ENCODE results near the gene SLC35F3. TPM values are rescaled to one million over a fixed set of nuclear protein-coding genes. Genes with fewer than 3 reads are reported as not detected.
A peak's percentile ranks its signal among the peaks of the same experiment; 100 is the strongest.
"Not testable (repeated sequence)": the region's sequence is repeated elsewhere in the genome, so short reads cannot be mapped to it uniquely, and the experiment has no call there.

The SLC35F3 gene
- total RNA-seq, 4 donors from 2014 or later = 1.7 TPM; not detected in 3

- H3K27ac ChIP-seq = no peak overlapping the region
- no peak for DNase-seq
- no peaks in the 10 kb centered on the region for H3K36me3 ChIP-seq
- no peaks in the 10 kb centered on the region for H3K27me3 ChIP-seq
- no peak overlapping the region for H3K4me3 ChIP-seq
- H3K4me1 ChIP-seq = no peaks in the 10 kb centered on the region
- no peaks in the 10 kb centered on the region for H3K9me3 ChIP-seq
- TF ChIP-seq POLR2A (IDR thresholded peaks at IDR 0.05) = no peak
- TF ChIP-seq CTCF (IDR thresholded peaks at IDR 0.05) = no peak
Measured at GRCh38 chr1:234208351-234208750, 303.9 kb downstream of the SLC35F3 start.

DNA sequence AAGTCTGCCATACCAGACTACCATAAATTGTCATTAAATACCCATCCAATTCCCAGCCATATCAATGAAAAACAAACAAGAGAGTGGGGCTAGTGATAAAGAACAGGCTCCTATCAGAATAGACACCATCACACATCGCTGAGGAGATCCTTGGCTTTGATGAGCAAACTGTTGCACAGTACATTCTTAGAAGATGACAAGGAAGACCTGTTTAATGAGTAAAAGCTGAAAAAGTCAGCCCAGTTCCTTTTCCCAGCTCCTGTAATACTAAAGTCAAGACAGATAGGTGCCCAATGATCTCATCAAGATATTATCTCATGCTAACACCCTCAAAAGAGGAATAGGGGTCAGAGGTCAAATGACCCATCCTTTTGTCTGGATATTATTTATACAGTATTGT is 304.3 kb downstream of the SLC35F3 start:
- Histone ChIP-seq H3K27ac (no peak overlapping the region), H3K4me1 (no peaks in the 10 kb centered on the region), H3K27me3 (no peaks in the 10 kb centered on the region), H3K4me3 (no peak overlapping the region), H3K9me3 (no peaks in the 10 kb centered on the region), H3K36me3 (no peaks in the 10 kb centered on the region)
- no peak for DNase-seq
- TF ChIP-seq CTCF (IDR thresholded peaks at IDR 0.05) = no peak
- no peak for TF ChIP-seq POLR2A (IDR thresholded peaks at IDR 0.05)

GRCh38 chr1:234210429-234210828 is 306.0 kb downstream of the SLC35F3 start:
- H3K27ac ChIP-seq, H3K4me3 ChIP-seq, H3K9me3 ChIP-seq, DNase-seq, H3K36me3 ChIP-seq: not testable (repeated sequence)
- Histone ChIP-seq H3K27me3 (peaks cover 0 to 15% of the 10 kb centered on the region in 2 donors), H3K4me1 (peaks cover 0 to 12% (median 3%) of the 10 kb centered on the region in 4 donors)

DNA sequence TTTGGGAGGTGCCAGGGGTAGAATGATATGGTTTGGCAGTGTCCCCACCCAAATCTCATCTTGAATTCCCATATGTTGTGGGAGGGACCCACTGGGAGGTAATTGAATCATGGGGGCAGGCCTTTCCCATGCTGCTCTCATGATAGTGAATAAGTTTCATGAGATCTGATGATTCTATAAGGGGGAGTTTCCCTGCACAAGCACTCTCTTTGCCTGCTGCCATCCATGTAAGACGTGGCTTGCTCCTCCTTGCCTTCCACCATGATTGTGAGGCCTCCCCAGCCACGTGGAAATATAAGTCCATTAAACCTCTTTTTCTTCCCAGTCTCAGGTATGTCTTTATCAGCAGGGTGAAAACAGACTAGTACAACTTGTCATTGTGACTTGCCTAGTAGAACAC is 307.4 kb downstream of the SLC35F3 start:
- peaks cover 0 to 12% (median 3%) of the 10 kb centered on the region in 4 donors for H3K4me1 ChIP-seq
- H3K36me3 ChIP-seq, H3K27ac ChIP-seq, H3K9me3 ChIP-seq, DNase-seq, H3K4me3 ChIP-seq: not testable (repeated sequence)
- H3K27me3 ChIP-seq = peaks cover 0 to 16% of the 10 kb centered on the region in 2 donors

- Histone ChIP-seq H3K27ac (no peak overlapping the region), H3K27me3 (peaks cover 0 to 16% of the 10 kb centered on the region in 2 donors), H3K4me1 (peaks cover 0 to 12% (median 3%) of the 10 kb centered on the region in 4 donors), H3K36me3 (no peaks in the 10 kb centered on the region), H3K4me3 (no peak overlapping the region), H3K9me3 (no peaks in the 10 kb centered on the region)
- DNase-seq = no peak
- TF ChIP-seq CTCF (IDR thresholded peaks at IDR 0.05) (peak in 4 of 6 experiments; percentile 17 to 33 (median 26)), POLR2A (IDR thresholded peaks at IDR 0.05) (no peak)
Measured at GRCh38 chr1:234212764-234213657, 308.5 kb downstream of the SLC35F3 start.

GRCh38 chr1:234213658-234214128 is 309.2 kb downstream of the SLC35F3 start:
- no peak for DNase-seq
- H3K9me3 ChIP-seq = no peaks in the 10 kb centered on the region
- no peaks in the 10 kb centered on the region for H3K36me3 ChIP-seq
- peaks cover 0 to 12% (median 3%) of the 10 kb centered on the region in 4 donors for H3K4me1 ChIP-seq
- H3K27me3 ChIP-seq = peaks cover 0 to 16% of the 10 kb centered on the region in 2 donors
- no peak overlapping the region for H3K27ac ChIP-seq
- H3K4me3 ChIP-seq = peak overlapping the region in 3 of 4 donors; percentile 33 to 50 (median 36)
- TF ChIP-seq POLR2A (IDR thresholded peaks at IDR 0.05) (no peak), CTCF (IDR thresholded peaks at IDR 0.05) (no peak)

Data from Peyer's patch (tissue), 4 donors.